Measurements from ENCODE around the gene KRTAP5-7. TPM values are rescaled to one million over a fixed set of nuclear protein-coding genes. Genes with fewer than 3 reads are reported as not detected.

KRTAP5-7 gene
- total and polyA plus RNA-seq, 2 of the 8 experiments (the other 6 are each of a cell fraction or from before 2014, with no cell fraction given), result not detected

GRCh38 chr11:71500601-71501021 lies 26.5 kb upstream of the KRTAP5-7 start (continued):
- no peak for TF ChIP-seq CTBP2 (IDR thresholded peaks at IDR 0.05; ENCODE audit: borderline replicate concordance, insufficient read depth, insufficient read length, low read length)
